SHP77 treated with DMSO at 0.1 percent for 48 hours (cell line): Measurements from ENCODE around the gene SP2.

ENCODE experiments used
- DNase-seq: peaks from one replicate; lab custom pipeline; 2025; lab: John Stamatoyannopoulos, UW

The SP2 gene

GRCh38 chr17:47889734-47890529, 6.1 kb upstream of the SP2 start:
- peak; percentile 61 for DNase-seq

- DNase-seq, result no peak
Observed at GRCh38 chr17:47891545-47892088, 4.4 kb upstream of the SP2 start.

DNA sequence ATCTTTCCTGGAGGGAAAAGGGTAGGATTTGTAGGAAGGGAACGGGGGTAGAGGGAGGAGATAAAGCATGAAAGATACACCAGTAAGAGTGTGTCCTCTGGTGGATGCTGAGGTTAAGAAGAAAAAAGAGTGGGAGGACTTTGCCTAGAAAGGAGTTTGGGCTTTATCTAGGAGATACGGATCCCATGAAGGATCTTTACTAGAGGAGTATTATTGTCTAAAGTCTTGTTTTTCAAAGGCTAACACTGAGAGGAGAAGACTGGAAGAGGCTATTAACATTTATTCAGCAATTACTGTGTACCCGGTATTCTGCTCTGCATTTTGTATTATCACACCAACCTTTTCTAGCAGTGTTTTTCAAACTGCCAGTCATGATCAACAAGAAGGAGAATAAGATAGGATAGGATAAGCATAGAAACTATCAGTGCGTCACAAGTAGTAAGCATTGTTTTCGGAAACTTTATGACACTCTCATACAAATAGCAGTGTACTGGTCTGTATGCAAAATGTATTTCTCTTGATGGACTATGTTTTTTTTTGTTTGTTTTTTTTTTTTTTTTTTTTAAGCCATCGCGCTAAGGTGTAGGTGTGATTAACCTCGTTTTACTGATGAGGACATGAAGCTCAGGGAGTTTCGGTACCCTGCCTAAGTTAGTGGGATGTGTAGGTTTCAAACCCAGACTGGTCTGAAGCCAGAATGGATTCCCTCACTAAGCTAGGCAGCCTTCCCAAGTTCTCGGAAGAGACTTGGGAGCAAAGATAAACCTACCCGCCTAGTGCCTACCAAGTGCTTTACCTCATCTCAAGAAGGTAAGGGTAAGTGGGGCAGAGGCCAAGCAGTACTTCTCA, 1.3 kb upstream of the SP2 start:
- DNase-seq, result no peak

GRCh38 chr17:47895347-47895855, 635 bp upstream of the SP2 start:
- no peak for DNase-seq

DNA sequence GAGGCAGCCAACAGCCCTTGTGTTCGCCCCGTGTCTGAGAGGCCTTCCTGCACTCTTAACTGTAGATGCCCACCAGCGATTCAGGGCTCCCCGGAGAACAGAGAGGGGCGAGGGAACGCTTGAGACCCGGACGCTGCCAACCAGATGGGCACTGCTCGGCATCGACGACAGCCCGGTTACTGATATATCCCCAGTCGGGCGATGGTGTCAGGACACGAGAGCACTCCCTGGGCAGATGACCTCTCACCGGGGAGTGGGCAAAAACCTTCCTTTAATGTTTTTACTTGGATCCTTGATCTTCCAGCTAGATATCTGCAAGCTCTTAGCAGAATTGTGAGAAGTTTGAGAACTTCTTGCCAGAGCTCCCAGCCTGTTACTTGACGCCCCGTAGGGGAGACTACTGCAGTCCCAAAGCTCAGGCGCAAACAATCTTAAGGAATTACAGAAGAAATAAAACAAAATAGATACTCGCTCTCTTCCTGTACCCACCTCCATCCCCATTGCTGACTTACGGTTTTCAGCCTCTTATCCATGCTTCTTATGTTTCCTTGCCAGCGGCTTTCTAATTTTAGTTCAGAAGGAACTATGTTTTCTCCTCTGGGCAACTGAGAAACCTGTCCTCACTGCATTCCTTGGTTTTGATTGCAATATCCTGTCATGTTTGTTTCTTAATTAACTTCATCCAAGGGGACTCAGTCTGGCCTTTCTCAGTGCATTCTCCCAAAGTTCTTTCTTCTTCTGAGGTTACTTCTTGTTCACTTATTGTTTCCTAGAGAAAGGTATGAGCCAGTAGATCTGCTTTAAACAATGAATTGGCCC, 845 bp downstream of the SP2 start:
- DNase-seq, result no peak

DNA sequence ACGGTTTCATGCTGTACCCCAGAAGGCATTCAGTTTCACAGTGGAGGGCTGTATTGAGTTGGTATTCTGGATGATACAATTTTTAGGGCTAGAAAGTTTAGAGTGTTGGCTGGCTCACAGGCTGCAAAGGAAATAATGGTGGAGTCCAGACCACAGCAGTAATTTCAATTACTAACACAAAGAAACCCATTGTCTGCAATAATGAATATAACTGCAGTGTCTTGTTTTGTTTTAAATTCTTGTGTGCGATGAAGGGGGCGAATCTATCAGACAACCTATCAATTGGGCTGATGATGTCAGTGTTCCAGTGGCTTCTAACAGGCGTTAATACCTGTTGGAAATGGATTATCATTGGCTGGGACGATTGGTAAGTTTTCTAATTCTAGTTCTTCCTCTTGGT, 1.5 kb downstream of the SP2 start:
- no peak for DNase-seq

DNA sequence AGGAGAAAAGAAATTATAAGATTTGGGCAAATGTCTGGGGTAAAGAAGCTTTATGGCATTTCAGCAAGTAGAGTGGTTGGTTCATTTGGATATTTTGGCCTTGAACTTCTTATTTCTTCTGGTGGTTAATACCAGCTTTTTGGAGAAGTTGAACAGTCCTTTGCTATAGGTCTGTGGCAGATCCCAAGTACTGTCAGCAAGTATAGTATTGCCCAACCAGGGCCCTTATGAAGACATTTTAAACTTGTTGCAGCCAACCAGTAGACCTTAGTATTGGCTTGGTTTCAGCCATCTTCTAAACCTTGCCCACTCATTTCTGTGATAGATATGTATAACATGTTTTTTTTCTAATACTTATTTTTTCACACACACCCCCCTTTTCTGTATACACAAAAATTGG, 2.2 kb downstream of the SP2 start:
- DNase-seq, result no peak

DNA sequence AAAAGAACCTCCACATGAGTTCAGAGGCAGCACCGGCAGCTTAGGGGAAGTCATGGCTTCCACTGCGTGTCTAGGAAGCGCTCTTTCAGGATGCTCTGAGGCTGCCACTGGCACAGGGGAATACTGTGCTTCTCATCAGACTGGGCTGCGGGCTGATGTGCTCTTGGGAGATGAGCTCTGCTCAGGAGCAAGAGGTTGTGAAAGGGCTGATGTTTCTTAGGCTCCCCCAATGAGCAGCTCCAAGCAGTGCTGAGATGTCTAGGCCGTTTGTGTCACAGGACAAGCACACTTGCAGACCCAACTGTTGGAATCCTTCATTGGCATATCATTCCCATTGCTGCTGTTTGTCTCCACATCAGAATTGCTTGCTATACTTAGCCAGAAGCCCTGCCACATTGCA, 3.6 kb downstream of the SP2 start:
- no peak for DNase-seq

DNA sequence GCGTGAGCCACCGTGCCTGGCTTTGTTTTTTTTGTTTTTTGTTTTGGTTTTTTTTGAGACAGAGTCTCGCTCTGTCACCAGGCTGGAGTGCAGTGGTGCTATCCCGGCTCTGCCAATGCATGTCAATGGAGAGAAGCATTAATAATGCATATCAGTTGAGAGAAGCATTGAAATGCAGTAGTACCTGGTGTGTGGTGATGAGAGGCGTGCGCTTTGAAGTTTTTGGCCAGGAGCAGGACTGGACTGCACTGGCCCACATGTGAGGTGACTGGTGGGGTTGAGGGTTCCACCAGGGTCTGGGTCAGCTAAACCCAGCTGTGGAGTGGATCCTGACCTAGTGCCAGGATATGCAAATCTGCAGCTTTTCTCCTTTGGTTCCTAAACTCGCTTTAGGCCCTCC, 5.4 kb downstream of the SP2 start:
- DNase-seq, result no peak

- no peak for DNase-seq
Observed at GRCh38 chr17:47902039-47902744, 6.2 kb downstream of the SP2 start.

DNA sequence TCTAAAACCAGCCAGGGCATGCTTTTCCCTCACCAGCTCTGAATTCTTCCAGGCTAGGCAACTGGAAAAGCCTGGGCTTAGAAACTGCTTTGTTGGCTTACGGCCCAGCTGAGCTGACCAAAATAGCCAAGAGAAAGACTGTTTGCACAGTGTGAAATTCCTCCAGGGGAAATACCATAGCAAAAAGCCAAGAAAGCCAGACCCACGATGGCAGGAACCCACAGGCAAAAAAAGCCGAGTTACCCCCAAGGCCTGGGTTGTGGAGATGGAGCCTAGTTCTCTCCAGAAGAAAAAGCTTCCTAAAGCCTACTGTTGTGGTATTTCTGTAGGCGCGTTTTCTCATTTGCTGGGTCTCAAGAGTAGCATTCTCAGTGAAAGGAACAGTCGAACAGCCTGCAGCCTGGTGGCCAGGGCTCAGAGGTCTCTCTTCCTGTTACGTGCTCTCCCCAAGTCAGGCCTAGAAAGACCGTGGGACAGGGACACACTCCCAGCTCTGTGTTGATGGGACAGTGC, 9.2 kb downstream of the SP2 start:
- no peak for DNase-seq

GRCh38 chr17:47906443-47906842, 10.4 kb downstream of the SP2 start:
- DNase-seq, result no peak

- DNase-seq, result no peak
Observed at GRCh38 chr17:47907932-47908562, 12.0 kb downstream of the SP2 start.

- no peak for DNase-seq
Observed at GRCh38 chr17:47913050-47913449, 17.0 kb downstream of the SP2 start.

DNA sequence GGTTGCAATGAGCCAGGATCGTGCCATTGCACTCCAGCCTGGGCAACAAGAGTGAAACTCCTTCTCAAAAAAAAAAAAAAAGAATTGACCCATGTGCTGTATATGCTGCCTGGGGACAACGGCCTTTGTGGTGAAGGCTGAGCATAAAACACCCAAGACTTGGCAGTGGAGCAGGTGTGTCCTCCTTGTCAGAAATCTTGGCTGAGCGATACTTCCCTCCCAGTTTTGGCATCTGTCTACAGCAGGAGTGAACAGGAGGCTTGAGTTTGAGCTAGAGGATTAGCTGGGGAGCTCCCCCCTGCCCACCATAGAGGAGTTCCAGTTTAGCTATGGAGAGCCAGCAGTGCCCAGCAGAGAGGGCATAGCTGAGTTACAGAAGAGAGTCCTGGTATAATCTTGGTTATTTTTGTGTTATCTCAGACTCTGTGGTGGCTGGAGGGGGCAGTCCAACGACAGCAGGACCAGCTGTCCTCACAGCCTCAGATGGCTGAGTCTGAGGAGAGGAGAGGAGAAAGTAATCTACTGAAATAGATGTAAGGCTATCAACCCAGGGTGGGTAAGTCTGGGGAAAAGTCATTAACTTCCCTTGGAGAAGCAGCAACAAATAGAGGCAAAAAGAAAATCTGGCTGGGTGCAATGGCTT, 18.4 kb downstream of the SP2 start:
- no peak for DNase-seq

- DNase-seq, result no peak
Observed at GRCh38 chr17:47915776-47916398, 19.9 kb downstream of the SP2 start.

DNA sequence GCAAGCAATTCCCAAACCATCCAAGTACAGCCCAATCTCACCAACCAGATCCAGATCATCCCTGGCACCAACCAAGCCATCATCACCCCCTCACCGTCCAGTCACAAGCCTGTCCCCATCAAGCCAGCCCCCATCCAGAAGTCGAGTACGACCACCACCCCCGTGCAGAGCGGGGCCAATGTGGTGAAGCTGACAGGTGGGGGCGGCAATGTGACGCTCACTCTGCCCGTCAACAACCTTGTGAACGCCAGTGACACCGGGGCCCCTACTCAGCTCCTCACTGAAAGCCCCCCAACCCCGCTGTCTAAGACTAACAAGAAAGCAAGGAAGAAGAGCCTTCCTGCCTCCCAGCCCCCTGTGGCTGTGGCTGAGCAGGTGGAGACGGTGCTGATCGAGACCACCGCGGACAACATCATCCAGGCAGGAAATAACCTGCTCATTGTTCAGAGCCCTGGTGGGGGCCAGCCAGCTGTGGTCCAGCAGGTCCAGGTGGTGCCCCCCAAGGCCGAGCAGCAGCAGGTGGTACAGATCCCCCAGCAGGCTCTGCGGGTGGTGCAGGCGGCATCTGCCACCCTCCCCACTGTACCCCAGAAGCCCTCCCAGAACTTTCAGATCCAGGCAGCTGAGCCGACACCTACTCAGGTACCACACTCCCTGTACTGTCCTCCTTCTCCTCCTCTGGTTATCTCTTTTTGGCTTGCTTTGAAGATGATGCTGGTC, 20.6 kb downstream of the SP2 start:
- no peak for DNase-seq

DNA sequence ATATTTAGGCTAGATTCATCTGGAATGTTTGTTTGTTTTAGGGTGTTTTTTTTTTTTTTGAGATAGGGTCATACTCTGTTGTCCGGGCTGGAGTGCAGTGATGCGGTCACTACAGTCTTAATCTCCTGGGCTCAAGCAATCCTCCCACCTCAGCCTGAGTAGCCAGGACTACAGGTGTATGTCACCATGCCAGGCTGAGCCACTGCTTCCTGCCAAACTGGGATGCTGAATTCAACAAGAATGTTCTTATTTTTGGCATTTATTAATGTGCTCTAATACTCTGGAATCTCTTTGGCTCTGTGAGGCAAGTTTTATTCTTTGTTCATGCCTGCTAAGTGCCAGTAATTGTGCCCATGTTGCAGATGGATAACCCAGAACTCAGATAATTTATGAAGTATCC, 21.5 kb downstream of the SP2 start:
- no peak for DNase-seq

- no peak for DNase-seq
Observed at GRCh38 chr17:47918006-47918405, 22.0 kb downstream of the SP2 start.
